ENCODE data around the gene ATRNL1.

ATRNL1 gene

GRCh38 chr10:115969591-115969990, 876.4 kb downstream of the ATRNL1 start:
- Histone ChIP-seq H3K4me3 (ENCODE audit: low read depth in 1 of 2, low read length in 1 of 2) (no peak overlapping the region), H3K4me1 (ENCODE audit: control insufficient read depth in 1 of 2, insufficient read depth in 1 of 2, low read depth in 1 of 2, low read length in 1 of 2) (no peaks in the 10 kb centered on the region), H3K27ac (no peak overlapping the region), H3K9me3 (no peaks in the 10 kb centered on the region), H3K27me3 (no peaks in the 10 kb centered on the region), H3K36me3 (no peaks in the 10 kb centered on the region)
- TF ChIP-seq, protein P1, sequence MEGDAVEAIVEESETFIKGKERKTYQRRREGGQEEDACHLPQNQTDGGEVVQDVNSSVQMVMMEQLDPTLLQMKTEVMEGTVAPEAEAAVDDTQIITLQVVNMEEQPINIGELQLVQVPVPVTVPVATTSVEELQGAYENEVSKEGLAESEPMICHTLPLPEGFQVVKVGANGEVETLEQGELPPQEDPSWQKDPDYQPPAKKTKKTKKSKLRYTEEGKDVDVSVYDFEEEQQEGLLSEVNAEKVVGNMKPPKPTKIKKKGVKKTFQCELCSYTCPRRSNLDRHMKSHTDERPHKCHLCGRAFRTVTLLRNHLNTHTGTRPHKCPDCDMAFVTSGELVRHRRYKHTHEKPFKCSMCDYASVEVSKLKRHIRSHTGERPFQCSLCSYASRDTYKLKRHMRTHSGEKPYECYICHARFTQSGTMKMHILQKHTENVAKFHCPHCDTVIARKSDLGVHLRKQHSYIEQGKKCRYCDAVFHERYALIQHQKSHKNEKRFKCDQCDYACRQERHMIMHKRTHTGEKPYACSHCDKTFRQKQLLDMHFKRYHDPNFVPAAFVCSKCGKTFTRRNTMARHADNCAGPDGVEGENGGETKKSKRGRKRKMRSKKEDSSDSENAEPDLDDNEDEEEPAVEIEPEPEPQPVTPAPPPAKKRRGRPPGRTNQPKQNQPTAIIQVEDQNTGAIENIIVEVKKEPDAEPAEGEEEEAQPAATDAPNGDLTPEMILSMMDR (IDR thresholded peaks at IDR 0.05): no peak

DNA sequence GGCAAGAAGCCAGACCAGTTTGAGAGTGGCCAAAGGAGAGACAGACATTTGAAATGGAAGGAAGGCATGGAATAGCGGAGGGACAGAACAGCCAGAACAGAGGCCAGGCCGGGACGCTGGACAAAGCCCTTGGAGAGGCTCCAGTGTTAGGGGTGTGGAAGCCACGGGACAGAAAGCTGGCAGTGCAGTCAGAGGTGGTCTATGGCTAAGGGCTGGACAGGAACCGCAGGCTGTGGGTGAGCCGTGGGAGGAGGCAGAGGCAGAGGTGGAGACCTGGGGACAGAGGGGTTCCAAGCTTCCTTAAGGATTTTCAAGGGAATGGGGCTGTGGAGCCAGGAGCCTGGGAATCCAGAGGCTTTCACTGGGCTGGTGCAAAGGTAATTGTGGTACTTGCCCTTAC, 878.8 kb downstream of the ATRNL1 start:
- H3K4me1 ChIP-seq (ENCODE audit: control insufficient read depth in 1 of 2, insufficient read depth in 1 of 2, low read depth in 1 of 2, low read length in 1 of 2): no peaks in the 10 kb centered on the region
- TF ChIP-seq, protein P1 (IDR thresholded peaks at IDR 0.05): no peak

DNA sequence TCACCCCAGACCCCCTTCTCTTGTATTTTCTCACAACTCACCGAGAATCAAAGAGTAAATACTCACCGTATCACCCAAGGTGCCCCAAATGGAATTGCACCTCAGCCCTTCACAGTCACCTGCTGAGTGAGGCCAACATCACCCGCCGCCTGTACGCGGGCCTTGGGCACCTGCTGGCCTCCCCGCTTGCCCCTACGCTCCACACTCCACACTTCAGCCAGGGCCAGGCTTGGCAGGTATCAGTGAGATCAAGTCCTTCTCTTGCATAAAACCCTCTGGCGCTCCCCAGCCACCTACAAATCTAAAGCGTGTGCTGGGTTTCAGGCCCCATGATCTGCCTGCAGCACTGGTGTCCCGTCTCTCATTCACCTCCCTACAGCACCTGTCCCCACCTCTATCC, 879.3 kb downstream of the ATRNL1 start:
- H3K4me3 ChIP-seq (ENCODE audit: low read depth in 1 of 2, low read length in 1 of 2): no peak overlapping the region
- H3K27me3 ChIP-seq: no peaks in the 10 kb centered on the region
- TF ChIP-seq, protein P1 (IDR thresholded peaks at IDR 0.05): no peak
- no peaks in the 10 kb centered on the region for H3K36me3 ChIP-seq
- no peak overlapping the region for H3K27ac ChIP-seq
- H3K4me1 ChIP-seq (ENCODE audit: control insufficient read depth in 1 of 2, insufficient read depth in 1 of 2, low read depth in 1 of 2, low read length in 1 of 2): no peaks in the 10 kb centered on the region
- no peaks in the 10 kb centered on the region for H3K9me3 ChIP-seq

More for the DNA sequence above, 878.8 kb downstream of the ATRNL1 start:
- Histone ChIP-seq H3K9me3 (no peaks in the 10 kb centered on the region), H3K27ac (no peak overlapping the region), H3K36me3 (no peaks in the 10 kb centered on the region), H3K4me3 (ENCODE audit: low read depth in 1 of 2, low read length in 1 of 2) (no peak overlapping the region), H3K27me3 (no peaks in the 10 kb centered on the region)

DNA sequence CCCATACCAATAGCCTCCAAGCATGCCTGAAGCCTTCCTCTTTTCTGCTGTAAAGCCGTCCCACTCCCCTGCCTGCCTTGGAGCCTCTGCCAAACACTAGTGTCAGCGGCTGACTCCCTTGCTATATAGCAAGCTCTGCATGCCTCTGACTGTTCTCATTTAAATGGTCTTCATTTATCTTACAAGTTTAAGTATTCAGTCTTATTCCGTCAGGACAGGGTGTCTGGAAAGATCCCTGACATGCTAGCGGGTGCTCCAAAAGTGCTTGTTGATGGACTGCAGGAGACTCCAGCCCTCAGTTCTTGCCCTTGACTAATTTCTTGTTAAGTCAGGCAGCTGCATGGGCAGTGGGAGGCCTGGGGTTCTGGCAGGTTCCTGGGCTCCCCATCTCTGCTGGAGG, 881.2 kb downstream of the ATRNL1 start:
- TF ChIP-seq, protein P1 (IDR thresholded peaks at IDR 0.05): no peak
- no peak overlapping the region for H3K27ac ChIP-seq
- no peaks in the 10 kb centered on the region for H3K36me3 ChIP-seq
- H3K4me1 ChIP-seq (ENCODE audit: control insufficient read depth in 1 of 2, insufficient read depth in 1 of 2, low read depth in 1 of 2, low read length in 1 of 2): no peaks in the 10 kb centered on the region
- H3K27me3 ChIP-seq: no peaks in the 10 kb centered on the region
- H3K9me3 ChIP-seq: no peaks in the 10 kb centered on the region
- H3K4me3 ChIP-seq (ENCODE audit: low read depth in 1 of 2, low read length in 1 of 2): no peak overlapping the region

- Histone ChIP-seq H3K27ac (no peak overlapping the region), H3K4me1 (ENCODE audit: control insufficient read depth in 1 of 2, insufficient read depth in 1 of 2, low read depth in 1 of 2, low read length in 1 of 2) (no peaks in the 10 kb centered on the region), H3K27me3 (no peaks in the 10 kb centered on the region), H3K9me3 (no peaks in the 10 kb centered on the region), H3K36me3 (no peaks in the 10 kb centered on the region), H3K4me3 (ENCODE audit: low read depth in 1 of 2, low read length in 1 of 2) (no peak overlapping the region)
- TF ChIP-seq, protein P1 (IDR thresholded peaks at IDR 0.05): no peak
Observed at GRCh38 chr10:115974816-115975430, 881.8 kb downstream of the ATRNL1 start.
